ENCODE data around the gene TRIP6.

DNA sequence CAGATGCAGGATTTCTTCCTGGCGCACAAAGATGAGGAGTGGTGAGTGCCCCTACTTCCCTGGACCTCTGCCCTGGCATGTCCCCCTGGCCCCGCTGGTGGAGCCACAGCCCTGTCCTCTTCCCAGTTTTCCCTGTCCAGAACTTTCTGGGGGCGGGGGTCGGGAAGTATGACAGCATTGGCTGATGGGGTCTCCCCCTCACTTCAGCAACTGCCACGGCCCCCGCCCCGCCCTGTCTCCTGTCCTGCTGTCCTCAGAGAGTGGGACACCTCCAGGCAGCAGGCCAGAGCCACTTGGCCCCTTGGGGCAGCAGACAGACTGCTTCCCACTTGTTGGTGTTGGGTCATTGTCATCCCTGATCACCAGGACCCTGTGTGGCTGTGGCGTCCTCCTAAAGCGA, 15.0 kb downstream of the TRIP6 start:
- no peak for TF ChIP-seq CTCF (IDR thresholded peaks at IDR 0.05)
- no peak for TF ChIP-seq POLR2A (IDR thresholded peaks at IDR 0.05)
